ENCODE results near the gene PJA2.

- TF ChIP-seq CTCF (IDR thresholded peaks at IDR 0.05): no peak
- TF ChIP-seq POLR2AphosphoS5 (IDR thresholded peaks at IDR 0.05): no peak
- no peak for TF ChIP-seq POLR2A (IDR thresholded peaks at IDR 0.05)
These were observed 60.4 kb downstream of the PJA2 start for GRCh38 chr5:109349388-109349787.

Data from breast epithelium (tissue), 3 donors.